ENCODE data around the gene RPL13.

The RPL13 gene

DNA sequence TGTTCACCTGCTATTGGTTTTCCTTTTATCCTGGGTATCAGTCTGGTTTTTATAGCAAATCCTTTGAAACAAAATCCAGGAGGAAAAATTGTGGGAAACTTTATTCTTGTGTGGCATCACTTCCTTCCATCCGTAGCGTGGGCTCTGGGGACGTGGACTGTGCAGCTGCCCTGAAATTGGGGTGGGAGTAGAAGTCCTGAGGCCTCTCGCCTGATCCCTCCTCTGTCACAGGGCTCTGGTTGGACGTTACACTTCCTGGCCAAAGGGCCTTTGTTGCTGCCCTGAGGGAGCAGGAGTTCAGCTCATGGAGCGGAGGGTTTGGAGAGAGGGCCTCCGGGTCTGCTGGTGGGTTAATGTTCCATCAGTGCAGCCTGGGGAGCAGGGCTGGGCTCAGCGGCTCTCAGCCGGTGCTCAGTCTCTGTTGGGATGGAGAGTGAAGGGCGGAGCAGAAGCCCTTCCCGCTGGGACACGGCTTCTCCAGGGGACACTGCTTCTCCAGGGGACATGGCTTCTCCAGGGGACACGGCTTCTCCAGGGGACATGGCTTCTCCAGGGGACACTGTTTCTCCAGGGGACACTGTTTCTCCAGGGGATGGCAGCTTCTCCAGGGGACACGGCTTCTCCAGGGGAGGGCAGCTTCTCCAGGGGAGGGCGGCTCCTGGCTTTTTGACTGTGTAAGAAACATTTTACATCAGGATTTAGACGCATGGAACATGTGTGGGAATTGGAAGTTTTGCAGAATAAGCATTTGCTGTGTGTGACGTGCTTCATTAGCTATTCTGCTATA lies 15.2 kb upstream of the RPL13 start:
- H3K4me3 ChIP-seq (ENCODE audit: low read depth, low read length): no peak overlapping the region
- no peak for TF ChIP-seq CTCF (IDR thresholded peaks at IDR 0.05; ENCODE audit: borderline replicate concordance, insufficient read depth, low read depth, low read length)

DNA sequence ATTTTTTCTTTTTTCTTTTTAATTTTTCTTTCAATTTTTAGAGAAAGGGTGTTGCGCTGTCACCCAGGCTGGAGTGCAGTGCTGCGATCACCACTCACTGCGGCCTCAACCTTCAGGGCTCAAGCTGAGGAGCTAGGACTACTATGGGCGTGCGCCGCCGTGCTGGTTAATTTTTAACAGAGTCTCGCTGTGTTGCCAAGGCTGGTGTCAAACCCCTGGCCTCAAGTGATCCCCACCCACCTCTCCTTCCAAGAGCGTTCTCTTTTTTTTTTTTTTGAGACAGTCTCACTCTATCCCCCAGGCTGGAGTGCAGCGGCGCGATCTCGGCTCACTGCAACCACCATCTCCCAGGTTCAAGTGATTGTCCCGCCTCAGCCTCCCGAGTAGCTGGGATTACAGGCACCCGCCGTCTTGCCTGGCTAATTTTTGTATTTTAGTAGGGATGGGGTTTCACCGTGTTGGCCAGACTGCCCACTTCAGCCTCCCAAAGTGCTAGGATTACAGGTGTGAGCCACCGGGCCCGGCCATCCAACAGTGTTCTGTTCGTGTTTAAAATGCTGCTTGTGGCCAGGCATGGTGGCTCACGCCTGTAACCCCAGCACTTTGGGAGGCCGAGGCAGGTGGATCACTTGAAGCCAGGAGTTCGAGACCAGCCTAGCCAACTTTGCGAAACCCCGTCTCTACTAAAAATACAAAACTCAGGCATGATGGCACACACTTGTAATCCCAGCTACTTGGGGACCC lies 14.5 kb upstream of the RPL13 start:
- TF ChIP-seq CTCF (IDR thresholded peaks at IDR 0.05; ENCODE audit: borderline replicate concordance, insufficient read depth, low read depth, low read length): no peak
- H3K4me3 ChIP-seq (ENCODE audit: low read depth, low read length): no peak overlapping the region

DNA sequence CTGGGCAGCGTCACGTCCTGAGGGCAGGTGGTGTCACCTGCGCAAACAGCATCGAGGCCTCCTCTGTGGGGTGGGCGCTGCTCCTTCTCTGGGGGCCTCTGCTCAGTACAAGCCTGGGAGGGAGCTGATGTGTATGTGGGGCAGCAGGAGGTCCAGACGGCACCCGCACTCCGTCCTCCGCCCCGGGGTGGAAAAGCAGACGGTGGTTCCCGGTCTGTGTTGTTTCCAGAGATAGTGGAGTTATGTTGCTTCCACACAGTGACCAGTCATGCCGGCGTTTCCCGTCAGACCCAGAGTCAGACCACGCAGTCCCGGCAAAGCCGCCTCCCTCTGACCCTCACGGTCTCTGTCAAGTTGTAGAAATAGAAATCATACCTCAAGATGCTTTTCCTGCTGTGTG lies 13.7 kb upstream of the RPL13 start:
- no peak for TF ChIP-seq CTCF (IDR thresholded peaks at IDR 0.05; ENCODE audit: borderline replicate concordance, insufficient read depth, low read depth, low read length)
- no peak overlapping the region for H3K4me3 ChIP-seq (ENCODE audit: low read depth, low read length)

GRCh38 chr16:89547291-89547690 lies 13.2 kb upstream of the RPL13 start:
- no peak for TF ChIP-seq CTCF (IDR thresholded peaks at IDR 0.05; ENCODE audit: borderline replicate concordance, insufficient read depth, low read depth, low read length)

GRCh38 chr16:89547860-89548259 lies 12.6 kb upstream of the RPL13 start:
- no peak for TF ChIP-seq CTCF (IDR thresholded peaks at IDR 0.05; ENCODE audit: borderline replicate concordance, insufficient read depth, low read depth, low read length)
- no peak overlapping the region for H3K4me3 ChIP-seq (ENCODE audit: low read depth, low read length)

More at GRCh38 chr16:89547291-89547690, 13.2 kb upstream of the RPL13 start:
- no peak overlapping the region for H3K4me3 ChIP-seq (ENCODE audit: low read depth, low read length)

GRCh38 chr16:89548344-89549006 lies 12.0 kb upstream of the RPL13 start:
- no peak for TF ChIP-seq CTCF (IDR thresholded peaks at IDR 0.05; ENCODE audit: borderline replicate concordance, insufficient read depth, low read depth, low read length)
- no peak overlapping the region for H3K4me3 ChIP-seq (ENCODE audit: low read depth, low read length)

Measured in GM12875 (cell line).